GM19193 (cell line): ENCODE results near the gene NFX1.

Source experiments
- POLR2A ChIP-seq: IDR thresholded peaks from 4 replicates; pipeline ENCODE4 v1.6.1; 2011; ENCODE audit not compliant: insufficient read depth, insufficient read length; ENCODE audit errors: extremely low read depth

The NFX1 gene

GRCh38 chr9:33288828-33289483 lies 1.4 kb upstream of the NFX1 start:
- TF ChIP-seq POLR2A: no peak

DNA sequence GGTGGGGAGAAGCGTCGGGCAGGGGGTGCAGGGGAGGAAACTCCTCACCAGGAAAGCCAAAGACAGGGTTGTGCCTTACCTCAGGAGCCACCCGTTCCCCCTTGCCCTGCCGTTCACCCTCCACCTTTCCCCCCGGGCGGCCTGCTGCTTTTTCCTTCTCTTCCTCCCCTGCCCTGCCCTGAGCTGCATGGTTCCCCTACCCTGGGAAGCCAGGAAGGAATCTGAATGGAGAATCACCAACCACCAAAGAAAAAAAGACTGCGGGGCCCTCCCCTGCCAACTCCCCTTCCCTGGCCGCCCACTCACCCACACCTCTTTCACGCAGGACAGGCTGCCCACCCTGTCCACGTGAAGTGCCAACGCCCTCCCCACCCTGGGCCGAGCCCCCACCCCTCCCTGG lies 820 bp upstream of the NFX1 start:
- no peak for TF ChIP-seq POLR2A

DNA sequence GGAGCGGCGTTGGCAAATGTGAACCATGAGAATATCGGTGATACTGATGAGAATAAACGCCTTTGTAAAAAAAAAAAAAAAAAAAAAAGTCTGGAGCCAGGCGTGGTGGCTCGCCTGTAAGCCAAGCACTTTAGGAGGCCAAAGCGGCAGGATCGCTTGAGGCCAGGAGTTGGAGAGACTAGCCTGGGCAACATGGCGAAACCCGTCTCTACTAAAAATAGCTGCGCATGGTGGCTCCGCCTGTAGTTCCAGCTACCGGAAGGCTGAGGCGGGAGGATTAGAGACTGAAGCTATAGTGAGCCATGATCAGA lies 425 bp upstream of the NFX1 start:
- no peak for TF ChIP-seq POLR2A

DNA sequence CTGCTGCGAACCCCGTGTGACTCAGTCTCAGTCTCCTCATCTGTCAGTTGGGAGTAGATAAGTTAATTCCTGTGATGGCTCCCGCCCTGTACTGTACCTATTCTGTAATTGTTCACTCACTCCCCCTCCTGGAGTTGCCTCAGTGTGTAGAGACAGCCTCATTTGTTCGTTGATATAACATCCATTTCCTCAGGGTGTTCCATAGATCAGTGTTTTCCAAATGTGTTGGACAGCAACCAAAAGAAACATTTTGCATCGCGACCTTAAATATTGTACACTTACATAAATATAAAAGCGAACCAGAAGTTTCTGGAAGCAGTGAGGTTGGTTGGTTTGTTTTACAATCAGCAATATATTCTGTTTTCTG lies 698 bp downstream of the NFX1 start:
- no peak for TF ChIP-seq POLR2A

DNA sequence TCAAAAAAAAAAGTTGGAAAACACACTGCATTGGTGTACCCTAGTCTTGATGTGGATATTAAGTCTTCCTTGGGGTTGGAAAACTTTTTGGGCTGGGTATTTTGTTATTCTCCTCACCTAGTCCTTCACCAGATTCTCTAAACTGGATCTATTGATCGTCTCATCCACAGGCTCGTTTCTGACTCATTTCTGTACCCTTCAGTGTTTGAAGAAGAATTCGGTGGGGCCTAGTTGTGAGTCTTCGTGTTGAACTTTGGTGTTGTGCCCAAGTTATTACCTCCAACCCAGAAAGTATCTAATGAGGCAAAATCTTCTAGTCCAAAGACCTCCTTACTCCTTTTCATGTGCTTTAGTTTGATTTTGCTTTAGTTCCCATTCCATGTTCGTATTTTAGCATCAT lies 1.6 kb downstream of the NFX1 start:
- TF ChIP-seq POLR2A: no peak

- TF ChIP-seq POLR2A: no peak
Measured at GRCh38 chr9:33293782-33294181, 3.5 kb downstream of the NFX1 start.

GRCh38 chr9:33294670-33295432 lies 4.5 kb downstream of the NFX1 start:
- TF ChIP-seq POLR2A: no peak

DNA sequence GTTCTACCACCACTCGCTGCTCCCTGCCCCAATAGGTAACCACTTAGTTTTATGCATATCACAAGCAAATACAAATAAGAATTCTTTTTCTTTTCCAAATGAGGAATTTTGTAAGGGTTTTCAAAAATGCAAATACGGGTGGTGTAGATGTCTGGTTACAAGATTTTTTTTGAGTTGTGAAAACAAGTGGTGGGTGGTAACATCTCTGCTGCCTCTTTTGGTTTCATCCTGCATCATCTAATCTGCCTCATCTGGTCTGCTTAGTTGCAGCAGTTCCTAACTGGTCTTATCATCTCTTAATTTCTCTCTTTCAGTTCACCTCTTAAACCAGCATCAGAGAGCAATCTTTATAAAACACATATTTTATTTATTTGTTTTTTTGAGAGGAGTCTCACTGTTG lies 5.3 kb downstream of the NFX1 start:
- no peak for TF ChIP-seq POLR2A

- no peak for TF ChIP-seq POLR2A
Measured at GRCh38 chr9:33297432-33297831, 7.1 kb downstream of the NFX1 start.

- no peak for TF ChIP-seq POLR2A
Measured at GRCh38 chr9:33300546-33300945, 10.2 kb downstream of the NFX1 start.

GRCh38 chr9:33304362-33304761 lies 14.0 kb downstream of the NFX1 start:
- no peak for TF ChIP-seq POLR2A

- TF ChIP-seq POLR2A: no peak
Measured at GRCh38 chr9:33306037-33306436, 15.7 kb downstream of the NFX1 start.

GRCh38 chr9:33307067-33307466 lies 16.8 kb downstream of the NFX1 start:
- no peak for TF ChIP-seq POLR2A

- TF ChIP-seq POLR2A: no peak
Measured at GRCh38 chr9:33309903-33310302, 19.6 kb downstream of the NFX1 start.

GRCh38 chr9:33310748-33311147 lies 20.4 kb downstream of the NFX1 start:
- TF ChIP-seq POLR2A: no peak

DNA sequence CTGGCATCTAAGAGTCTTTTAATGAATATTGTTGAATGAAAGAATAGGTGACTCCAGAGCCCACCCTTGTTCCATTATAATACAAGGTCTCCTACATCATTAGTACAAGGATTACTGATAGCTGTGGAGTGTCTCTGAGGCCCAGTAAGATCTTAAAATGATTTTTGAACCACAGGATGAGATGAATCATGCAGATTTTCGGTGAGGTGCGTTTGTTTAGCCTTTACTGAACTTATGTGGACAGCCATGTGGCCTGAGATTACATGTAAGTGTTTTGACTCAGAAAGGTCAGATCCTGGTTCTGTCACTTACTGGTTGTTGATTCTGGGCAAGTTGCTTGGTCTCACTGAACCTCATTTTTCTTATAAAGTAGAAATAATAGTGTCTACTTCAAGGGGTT lies 21.6 kb downstream of the NFX1 start:
- TF ChIP-seq POLR2A: no peak

GRCh38 chr9:33315371-33315770 lies 25.1 kb downstream of the NFX1 start:
- no peak for TF ChIP-seq POLR2A

GRCh38 chr9:33318225-33318624 lies 27.9 kb downstream of the NFX1 start:
- TF ChIP-seq POLR2A: no peak

- TF ChIP-seq POLR2A: no peak
Measured at GRCh38 chr9:33318781-33319180, 28.5 kb downstream of the NFX1 start.
